Occipital lobe (tissue), 2 donors: ENCODE results near the gene DHDH. TPM values are rescaled to one million over a fixed set of nuclear protein-coding genes. Genes with fewer than 3 reads are reported as not detected.
"Not testable (repeated sequence)": the region's sequence is repeated elsewhere in the genome, so short reads cannot be mapped to it uniquely, and the experiment has no call there.

Source experiments
- DNase-seq: peaks from one replicate; lab custom pipeline; 2025; lab: John Stamatoyannopoulos, UW
- total RNA-seq: library from RNA; depleted of rRNA; stranded (reverse); fragments of >200 nt; gene quantifications from one replicate; pipeline ENCODE4 v1.2.3, GENCODE V29; 2014

DHDH gene
- total RNA-seq: not detected

DNA sequence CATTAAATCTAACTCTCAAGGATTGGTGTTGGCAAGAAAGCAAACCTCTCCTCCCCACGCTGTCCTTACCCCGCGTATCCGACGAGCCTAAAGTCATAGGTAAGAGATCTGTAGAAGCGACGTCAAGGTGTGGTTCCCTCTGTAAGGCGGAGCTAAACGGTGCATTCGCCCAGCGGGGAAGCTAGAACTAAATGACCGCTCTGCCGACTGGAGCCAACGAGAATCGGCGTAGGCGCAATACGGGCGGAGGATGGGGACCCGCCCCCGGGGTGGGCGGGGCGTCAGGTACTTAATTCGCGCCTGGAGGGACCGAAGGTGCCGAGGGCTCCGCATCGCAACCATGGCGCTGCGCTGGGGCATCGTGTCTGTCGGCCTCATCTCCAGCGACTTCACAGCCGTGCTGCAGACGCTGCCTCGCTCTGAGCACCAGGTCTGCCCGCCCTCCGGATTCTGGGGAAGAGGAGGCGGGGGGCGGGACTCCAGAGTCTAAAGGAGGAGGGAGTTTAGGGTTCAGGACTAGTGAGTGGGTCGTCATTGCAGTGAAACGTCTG is at the start of gene DHDH:
Gene DHDH (plus strand): TSS at position 318 of the 551 bp plus-strand sequence. CDS start 23 bp downstream, at position 341.
- DNase-seq: peak; percentile 57

DNA sequence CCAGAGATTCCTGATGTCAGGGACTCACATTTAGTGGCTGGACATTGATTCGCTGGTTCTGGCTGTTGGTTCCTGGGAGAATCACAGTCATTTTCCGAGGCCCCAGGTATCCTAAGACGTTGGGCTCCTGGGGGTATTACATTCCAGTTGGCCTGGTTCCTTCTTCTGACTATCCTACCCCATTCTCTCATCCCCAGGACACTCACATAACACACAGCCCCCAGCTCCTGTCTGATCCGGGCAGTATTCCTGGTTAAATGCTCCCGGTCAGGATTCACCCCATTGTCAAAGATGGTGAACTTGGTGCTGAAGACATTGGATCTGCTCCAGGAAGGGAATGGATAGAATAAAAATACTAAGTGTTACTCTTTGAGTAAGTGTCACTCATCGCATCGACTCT is 49.8 kb upstream of the DHDH start:
- no peak for DNase-seq

DNA sequence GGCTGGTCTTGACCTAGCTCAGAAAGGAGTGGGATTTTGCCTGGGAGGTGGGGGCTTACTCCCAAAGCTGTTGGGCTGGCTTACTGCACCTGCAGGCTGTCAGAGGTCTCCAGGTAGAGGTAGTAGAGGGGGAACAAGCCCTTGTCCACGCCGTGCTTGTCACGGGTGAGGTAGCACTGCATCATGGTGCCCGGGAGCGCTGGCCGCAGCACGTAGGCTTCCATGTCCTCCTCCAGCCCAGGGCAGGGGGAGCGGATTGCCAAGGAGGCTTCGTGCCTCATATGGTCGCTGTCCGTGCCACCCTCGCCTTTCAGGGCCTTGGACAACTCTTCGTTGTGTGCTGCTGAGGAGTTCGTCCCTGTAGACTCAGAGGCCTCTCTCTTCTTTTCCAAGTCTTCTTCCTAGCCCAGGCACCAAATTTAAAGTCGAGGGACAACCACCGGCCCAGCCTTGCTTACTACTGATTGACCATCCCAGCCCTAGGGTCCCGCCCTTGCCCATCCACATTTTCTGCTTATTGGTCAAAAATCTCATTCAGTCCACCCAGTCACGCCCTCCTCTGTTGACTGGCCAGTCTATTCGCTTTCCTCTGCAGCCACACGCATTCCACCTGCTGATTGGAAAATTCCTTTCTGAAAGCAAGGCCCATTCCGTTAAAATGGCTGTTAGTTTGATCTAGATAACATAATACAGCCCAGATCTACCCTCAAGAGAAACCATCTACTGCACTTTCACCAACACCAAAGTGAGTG is 45.5 kb upstream of the DHDH start:
- no peak for DNase-seq

GRCh38 chr19:48889496-48889895 is 44.0 kb upstream of the DHDH start:
- DNase-seq: not testable (repeated sequence)

DNA sequence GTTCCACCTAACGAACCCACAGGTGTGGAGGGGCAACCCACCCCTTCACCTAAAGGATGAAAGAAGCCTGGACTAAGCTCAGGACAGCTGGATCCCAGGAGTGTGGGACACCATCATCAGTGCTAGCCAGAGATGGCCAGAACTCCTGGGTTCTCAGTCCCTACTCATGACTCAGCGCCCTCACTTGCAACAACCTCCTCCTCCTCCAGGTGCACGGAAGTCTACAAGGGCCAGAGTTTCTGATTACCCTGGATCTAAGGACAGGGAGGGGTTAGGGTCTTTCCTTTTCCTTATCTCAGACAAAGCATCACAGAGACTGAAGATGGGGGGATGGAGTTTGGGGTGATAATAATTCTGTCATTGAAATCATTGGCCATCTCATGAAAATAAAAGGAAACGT is 42.9 kb upstream of the DHDH start:
- no peak for DNase-seq

- DNase-seq: no peak
Observed at GRCh38 chr19:48895226-48895625, 38.3 kb upstream of the DHDH start.

- DNase-seq: peak; percentile 26
Observed at GRCh38 chr19:48896191-48896720, 37.2 kb upstream of the DHDH start.

GRCh38 chr19:48897181-48897580 is 36.3 kb upstream of the DHDH start:
- no peak for DNase-seq

GRCh38 chr19:48899386-48899749 is 34.1 kb upstream of the DHDH start:
- DNase-seq: not testable (repeated sequence)

- peak; percentile 98 for DNase-seq
Observed at GRCh38 chr19:48899781-48900476, 33.6 kb upstream of the DHDH start, which contains the start of gene NUCB1. TSS of gene NUCB1 (plus strand) at chr19:48900312. CDS start at chr19:48900797, 485 bp downstream.

DNA sequence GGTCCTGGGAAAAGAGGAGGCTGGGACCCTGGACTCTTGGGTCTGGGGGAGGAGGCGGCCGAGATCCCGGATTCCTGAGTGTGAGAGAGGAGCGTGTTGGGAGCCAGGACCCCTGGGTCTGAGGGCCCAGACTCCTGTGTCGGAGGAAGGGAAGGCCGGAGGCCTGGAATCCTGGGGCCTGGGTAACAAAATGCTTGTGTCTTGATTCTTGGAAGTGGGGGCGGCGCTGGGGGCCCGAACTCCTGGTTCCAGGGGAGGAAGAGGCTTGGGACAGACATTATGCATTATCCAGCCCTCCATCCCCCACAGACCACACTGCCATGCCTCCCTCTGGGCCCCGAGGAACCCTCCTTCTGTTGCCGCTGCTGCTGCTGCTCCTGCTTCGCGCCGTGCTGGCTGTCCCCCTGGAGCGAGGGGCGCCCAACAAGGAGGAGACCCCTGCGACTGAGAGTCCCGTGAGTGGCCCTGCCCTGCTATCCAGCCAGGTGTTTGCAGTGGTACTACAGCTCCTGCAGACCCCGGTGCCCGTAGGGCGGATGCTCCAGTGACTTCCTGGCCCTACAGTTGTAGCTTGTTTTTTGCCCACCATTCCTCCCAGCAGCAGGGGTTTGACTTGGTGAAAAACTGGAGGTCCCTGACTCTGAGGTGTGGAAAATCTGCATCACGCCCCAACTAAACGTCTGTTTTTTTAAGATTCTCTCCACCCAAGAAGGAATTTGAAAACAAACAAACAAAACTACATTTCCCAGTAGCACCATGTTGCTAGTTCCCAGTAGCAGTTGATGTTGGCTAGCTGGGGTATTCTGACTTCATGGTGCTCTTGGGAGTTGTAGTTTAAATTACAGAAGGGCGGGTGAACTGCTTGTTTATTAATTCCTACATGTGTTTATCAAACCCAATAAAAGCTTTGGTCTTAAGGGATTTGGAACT is 32.8 kb upstream of the DHDH start:
- DNase-seq: no peak

GRCh38 chr19:48902291-48902690 is 31.2 kb upstream of the DHDH start:
- not testable (repeated sequence) for DNase-seq

DNA sequence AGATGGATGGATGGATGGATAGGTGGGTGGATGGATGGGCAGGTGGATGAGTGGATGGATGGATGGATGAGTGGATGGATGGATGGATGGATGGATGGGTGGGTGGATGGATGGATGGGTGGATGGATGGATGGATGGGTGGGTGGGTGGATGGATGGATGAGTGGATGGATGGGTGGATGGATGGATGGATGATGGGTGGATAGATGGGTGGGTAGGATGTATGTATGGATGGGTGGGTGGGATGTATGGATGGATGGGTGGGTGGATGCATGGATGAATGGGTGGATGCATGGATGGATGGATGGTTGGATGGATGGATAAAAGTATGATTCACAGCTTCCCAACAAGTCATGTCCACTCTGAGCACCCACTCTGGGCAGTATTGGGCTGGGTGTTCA is 29.7 kb upstream of the DHDH start:
- DNase-seq: not testable (repeated sequence)

DNA sequence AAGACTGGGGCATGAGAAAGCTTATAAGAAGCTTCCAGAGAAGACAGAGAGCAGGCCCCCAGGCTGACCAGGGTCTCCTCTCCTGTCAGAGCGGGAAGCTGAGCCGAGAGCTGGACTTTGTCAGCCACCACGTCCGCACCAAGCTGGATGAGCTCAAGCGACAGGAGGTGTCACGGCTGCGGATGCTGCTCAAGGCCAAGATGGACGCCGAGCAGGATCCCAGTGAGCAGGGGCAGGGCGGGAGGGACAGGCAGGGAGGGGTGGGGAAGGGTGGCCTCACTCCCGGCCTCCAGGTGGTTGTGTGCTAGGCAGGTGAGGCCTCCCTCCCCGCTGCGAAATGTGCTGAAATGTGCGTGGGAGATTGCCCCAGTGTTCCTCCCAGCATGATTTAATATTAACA is 27.8 kb upstream of the DHDH start:
- no peak for DNase-seq

GRCh38 chr19:48906324-48906723 is 27.2 kb upstream of the DHDH start:
- DNase-seq: no peak

DNA sequence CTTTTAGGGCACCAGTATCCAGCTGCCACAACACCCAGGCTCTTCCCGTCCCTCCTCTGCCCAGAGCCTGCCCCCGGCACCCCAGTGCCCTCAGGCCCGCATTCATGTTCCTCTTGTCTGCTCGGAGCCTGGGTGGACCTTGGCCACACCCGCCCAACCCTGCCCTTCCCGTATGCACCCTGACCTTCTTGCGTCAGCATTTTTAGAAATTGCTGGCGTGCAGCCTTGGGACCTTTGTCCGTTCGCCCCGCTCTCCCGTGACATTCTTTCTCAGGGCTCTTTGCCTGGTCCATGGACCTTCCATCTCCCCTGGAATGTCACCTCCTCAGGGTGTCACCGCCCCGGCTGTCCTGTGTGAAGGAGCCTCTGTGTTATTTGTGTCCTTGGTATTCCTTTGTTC is 25.8 kb upstream of the DHDH start:
- DNase-seq: no peak

GRCh38 chr19:48909424-48910077 is 23.9 kb upstream of the DHDH start:
- not testable (repeated sequence) for DNase-seq

DNA sequence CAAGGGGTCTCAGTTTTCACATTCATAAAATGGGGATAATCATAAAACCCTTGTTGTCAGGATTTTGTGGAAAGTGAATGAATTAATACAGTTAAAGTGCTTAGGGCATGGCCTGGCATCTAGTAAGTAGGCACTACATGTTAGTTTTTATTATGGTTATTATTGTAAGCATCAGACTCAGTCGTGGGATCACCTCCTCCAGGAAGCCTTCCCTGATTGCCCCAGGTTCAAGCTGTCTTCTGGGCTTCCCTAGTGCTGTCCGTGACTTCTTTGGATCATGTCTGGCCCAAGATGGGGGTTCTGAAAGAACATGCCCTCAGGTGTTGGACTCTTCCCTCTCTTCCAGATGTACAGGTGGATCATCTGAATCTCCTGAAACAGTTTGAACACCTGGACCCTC is 22.7 kb upstream of the DHDH start:
- no peak for DNase-seq

DNA sequence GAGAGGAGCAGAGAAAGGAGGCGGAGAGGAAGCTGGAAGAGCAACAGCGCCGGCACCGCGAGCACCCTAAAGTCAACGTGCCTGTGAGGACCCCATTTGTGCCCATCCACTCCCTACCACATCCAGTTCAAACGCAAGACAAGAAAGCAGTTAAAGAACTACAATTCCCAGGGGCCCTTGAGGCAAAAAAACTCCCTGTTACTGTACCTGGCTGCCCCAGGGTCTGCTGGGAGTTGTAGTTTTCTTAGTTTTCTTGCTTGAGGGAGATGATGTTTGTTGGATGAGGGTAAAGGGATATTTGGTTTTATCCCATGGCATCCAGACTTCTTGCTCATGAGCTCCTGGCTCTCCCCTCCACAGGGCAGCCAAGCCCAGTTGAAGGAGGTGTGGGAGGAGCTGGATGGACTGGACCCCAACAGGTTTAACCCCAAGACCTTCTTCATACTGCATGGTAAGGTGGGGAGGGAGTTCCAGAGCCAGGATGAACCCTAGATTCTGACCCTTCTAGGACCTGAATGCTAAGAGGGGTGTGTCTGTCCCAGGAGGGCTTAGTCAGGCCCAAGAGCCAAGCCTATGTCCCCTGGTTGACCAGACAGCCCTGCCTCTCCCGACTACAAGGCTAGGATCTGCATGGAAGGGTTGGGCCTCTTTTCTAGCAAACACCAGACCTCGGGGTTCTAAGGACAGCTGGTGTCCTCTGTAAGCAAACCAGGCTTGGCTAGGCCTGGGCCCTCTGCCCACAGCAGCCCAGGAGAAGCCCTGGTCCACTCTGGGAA is 20.2 kb upstream of the DHDH start:
- no peak for DNase-seq

- DNase-seq: no peak
Observed at GRCh38 chr19:48914181-48914580, 19.3 kb upstream of the DHDH start.
